OCI-LY7 (cell line): ENCODE data around the gene CPA1.

Experiments
- CTCF ChIP-seq: fragments of 200-600 bp; sonication (generic); conservative IDR thresholded peaks from 2 replicates; pipeline ENCODE4 v1.5.1; 2014; ENCODE audit warnings: mild to moderate bottlenecking, antibody characterized with exemption, low read length, moderate library complexity, mixed read lengths
- EZH2phosphoT487 ChIP-seq: fragments of 200-600 bp; sonication (generic); IDR thresholded peaks from 2 replicates; pipeline ENCODE4 v1.6.1; 2018; ENCODE audit warnings: low read depth, borderline replicate concordance, mild to moderate bottlenecking, mixed run types, antibody characterized with exemption, low read length, moderate library complexity, mixed read lengths

- TF ChIP-seq CTCF (no peak), EZH2phosphoT487 (no peak)
These were observed 33.4 kb upstream of the CPA1 start for GRCh38 chr7:130346941-130347340.
